ENCODE measurements around the gene DMXL2. TPM values are rescaled to one million over a fixed set of nuclear protein-coding genes. Genes with fewer than 3 reads are reported as not detected.

DMXL2 gene, protein sequence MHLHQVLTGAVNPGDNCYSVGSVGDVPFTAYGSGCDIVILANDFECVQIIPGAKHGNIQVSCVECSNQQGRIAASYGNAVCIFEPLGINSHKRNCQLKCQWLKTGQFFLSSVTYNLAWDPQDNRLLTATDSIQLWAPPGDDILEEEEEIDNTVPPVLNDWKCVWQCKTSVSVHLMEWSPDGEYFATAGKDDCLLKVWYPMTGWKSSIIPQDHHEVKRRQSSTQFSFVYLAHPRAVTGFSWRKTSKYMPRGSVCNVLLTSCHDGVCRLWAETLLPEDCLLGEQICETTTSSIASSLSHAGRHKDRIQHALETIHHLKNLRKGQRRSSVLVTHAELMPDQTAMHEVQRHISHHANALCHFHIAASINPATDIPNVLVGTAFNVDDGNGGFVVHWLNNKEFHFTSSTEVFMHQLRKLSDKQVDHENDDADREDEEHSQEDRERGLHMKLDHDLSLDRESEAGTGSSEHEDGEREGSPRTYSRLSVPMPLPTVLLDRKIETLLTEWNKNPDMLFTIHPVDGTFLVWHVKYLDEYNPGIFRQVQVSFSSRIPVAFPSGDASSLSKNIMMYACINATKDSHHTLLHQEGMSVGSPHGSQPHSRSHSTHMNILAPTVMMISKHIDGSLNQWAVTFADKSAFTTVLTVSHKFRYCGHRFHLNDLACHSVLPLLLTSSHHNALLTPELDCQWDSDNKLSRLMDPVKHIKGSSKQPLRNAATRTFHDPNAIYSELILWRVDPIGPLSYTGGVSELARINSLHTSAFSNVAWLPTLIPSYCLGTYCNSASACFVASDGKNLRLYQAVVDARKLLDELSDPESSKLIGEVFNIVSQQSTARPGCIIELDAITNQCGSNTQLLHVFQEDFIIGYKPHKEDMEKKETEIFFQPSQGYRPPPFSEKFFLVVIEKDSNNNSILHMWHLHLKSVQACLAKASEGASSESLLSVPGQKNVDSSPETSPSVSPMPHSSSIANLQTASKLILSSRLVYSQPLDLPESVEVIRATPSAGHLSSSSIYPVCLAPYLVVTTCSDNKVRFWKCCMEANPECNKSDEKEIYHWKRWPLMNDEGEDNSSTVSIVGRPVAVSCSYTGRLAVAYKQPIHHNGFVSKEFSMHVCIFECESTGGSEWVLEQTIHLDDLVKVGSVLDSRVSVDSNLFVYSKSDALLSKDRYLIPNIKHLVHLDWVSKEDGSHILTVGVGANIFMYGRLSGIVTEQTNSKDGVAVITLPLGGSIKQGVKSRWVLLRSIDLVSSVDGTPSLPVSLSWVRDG (N-terminal part only)
- total RNA-seq (2014; rRNA removed; shearing (Covaris generic)) (21.6 and 61.1 TPM in 2 replicates), polyA plus RNA-seq (2016; fragmentation: Nextera tagmentation; extraction: Ambion mirVana) (5.2 and 6.1 TPM in 2 replicates)
- long read RNA-seq, partial matches to known transcripts: 0 of 2 reads
- long read RNA-seq, other reads (novel, unspliced or antisense): 1 of 2 reads

DNA sequence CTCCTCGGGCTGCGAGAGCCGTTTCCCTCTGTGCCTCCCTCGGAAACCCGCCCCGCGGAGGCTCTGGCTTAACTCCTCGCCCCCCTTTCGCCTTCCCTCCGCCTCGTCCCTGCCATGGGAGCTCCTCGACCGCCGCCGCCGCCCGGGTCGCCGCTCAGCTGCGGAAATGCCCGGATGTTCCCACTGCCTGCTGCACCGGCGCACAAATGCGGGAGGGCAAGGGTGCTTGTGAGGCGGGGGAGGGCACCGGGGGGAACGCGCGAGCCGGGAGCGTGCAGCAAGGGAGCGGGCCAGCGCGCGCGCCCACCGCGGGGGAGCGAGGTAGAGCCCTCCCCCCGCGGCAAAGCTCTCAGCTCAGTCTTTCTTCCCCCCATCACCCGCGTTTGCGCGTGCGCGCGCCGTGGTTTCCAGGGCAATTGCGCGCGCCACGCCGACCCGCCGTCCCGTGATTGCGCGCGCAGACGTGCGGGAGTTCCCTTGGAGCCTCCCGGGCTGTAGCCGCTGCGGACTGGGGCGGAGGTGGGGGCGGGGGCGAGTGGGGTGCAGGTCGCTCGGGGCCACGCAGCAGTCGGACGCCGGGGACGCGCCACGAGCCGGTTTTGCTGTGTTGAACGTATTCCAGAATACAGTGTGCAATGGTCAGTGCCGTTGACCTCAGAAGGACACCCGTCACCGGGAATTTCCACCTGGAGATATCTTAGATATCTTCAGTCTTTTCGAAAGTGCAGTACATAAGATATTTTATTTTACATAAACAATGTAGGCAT lies at the start of gene DMXL2:
Gene DMXL2, minus strand, starts transcription at position 168 of the 767 bp plus-strand sequence. CDS start 226 bp downstream, outside the sequence.
- H3K9me2 ChIP-seq (ENCODE audit: insufficient read depth): 0 out of 2 replicates have a peak, but pooled peaks cover 3% of the 10 kb centered on the region
- H3K4me3 Mint-ChIP-seq: peak within 1 kb of the TSS; percentile 95
- ATAC-seq (peak; percentile 86), DNase-seq (ENCODE audit: low spot score) (peak; percentile 95)
- no peaks in the 10 kb centered on the region for H4K20me1 ChIP-seq (replicated peaks; ENCODE audit: insufficient read depth)
- peaks cover 18% of the 10 kb centered on the region for H3K4me1 ChIP-seq (ENCODE audit: insufficient read depth)
- no peaks in the 10 kb centered on the region for H3K9me3 Mint-ChIP-seq
- H2AFZ ChIP-seq: peak within 1 kb of the TSS; percentile 96
- no peak within 1 kb of the TSS for H3K27ac ChIP-seq (ENCODE audit: low read depth)
- H3K4me3 ChIP-seq: peak within 1 kb of the TSS; percentile 93
- peaks cover 6% of the 10 kb centered on the region for H3F3A ChIP-seq (replicated peaks; ENCODE audit: low read depth)
- peaks cover 28% of the 10 kb centered on the region for H3K27me3 ChIP-seq (ENCODE audit: insufficient read depth)
- peaks cover 4% of the 10 kb centered on the region for H3K27me3 Mint-ChIP-seq (ENCODE audit: insufficient read depth, low read depth, poor library complexity)
- H3K36me3 ChIP-seq (ENCODE audit: insufficient read depth): no peaks in the 10 kb centered on the region
- peak; percentile 55 for TF ChIP-seq POLR2AphosphoS5 (IDR thresholded peaks at IDR 0.05; ENCODE audit: low read depth)
- TF ChIP-seq NANOG (IDR thresholded peaks at IDR 0.05; ENCODE audit: borderline replicate concordance): no peak
- no peak for TF ChIP-seq ZNF114 (CRISPR knock-in tag; IDR thresholded peaks at IDR 0.05)
- no peak for TF ChIP-seq CREB1 (CRISPR knock-in tag; IDR thresholded peaks at IDR 0.05; ENCODE audit: low read depth)
- H3K4me2 ChIP-seq: peak within 1 kb of the TSS; percentile 96
- H3K4me1 Mint-ChIP-seq: peaks cover 22% of the 10 kb centered on the region
- H3K36me3 Mint-ChIP-seq (ENCODE audit: low read depth): no peaks in the 10 kb centered on the region
- H3K27ac Mint-ChIP-seq: no peak within 1 kb of the TSS
- H3K79me2 ChIP-seq (replicated peaks; ENCODE audit: insufficient read depth): no peaks in the 10 kb centered on the region; the same call in 1 of the 2 replicates

- Mint-ChIP-seq H3K27me3 (ENCODE audit: insufficient read depth, low read depth, poor library complexity) (peaks cover 4% of the 10 kb centered on the region), H3K4me3 (no peak overlapping the region), H3K36me3 (ENCODE audit: low read depth) (no peaks in the 10 kb centered on the region), H3K27ac (no peak overlapping the region), H3K9me3 (no peaks in the 10 kb centered on the region), H3K4me1 (peaks cover 20% of the 10 kb centered on the region)
- H3K4me1 ChIP-seq (ENCODE audit: insufficient read depth): peaks cover 7% of the 10 kb centered on the region; the same call in 1 of the 2 replicates
- no peak overlapping the region for H3K27ac ChIP-seq (ENCODE audit: low read depth)
- ATAC-seq (peak; percentile 82), DNase-seq (ENCODE audit: low spot score) (peak; percentile 30)
- H3K27me3 ChIP-seq (ENCODE audit: insufficient read depth): no peaks in the 10 kb centered on the region
- H3K4me3 ChIP-seq: no peak overlapping the region
- H3K79me2 ChIP-seq (replicated peaks; ENCODE audit: insufficient read depth): no peaks in the 10 kb centered on the region
- peak overlapping the region; percentile 25 for H2AFZ ChIP-seq
- H3K9me2 ChIP-seq (ENCODE audit: insufficient read depth): 0 out of 2 replicates have a peak, but pooled peaks cover 4% of the 10 kb centered on the region
- H4K20me1 ChIP-seq (replicated peaks; ENCODE audit: insufficient read depth): no peaks in the 10 kb centered on the region
- H3K4me2 ChIP-seq: peak overlapping the region; percentile 35; the same call in 1 of the 2 replicates
- no peaks in the 10 kb centered on the region for H3F3A ChIP-seq (replicated peaks; ENCODE audit: low read depth)
- no peak for TF ChIP-seq CREB1 (CRISPR knock-in tag; IDR thresholded peaks at IDR 0.05; ENCODE audit: low read depth)
- TF ChIP-seq ZNF331 (CRISPR knock-in tag; IDR thresholded peaks at IDR 0.05; ENCODE audit: low read depth): no peak
- no peak for TF ChIP-seq EZH2 (IDR thresholded peaks at IDR 0.05; ENCODE audit: low read depth, unreplicated experiment)
- no peak for TF ChIP-seq NANOG (IDR thresholded peaks at IDR 0.05; ENCODE audit: borderline replicate concordance)
- no peaks in the 10 kb centered on the region for H3K36me3 ChIP-seq (ENCODE audit: insufficient read depth)
Observed at GRCh38 chr15:51672155-51672687, 49.6 kb upstream of the DMXL2 start.
